PC-3 (cell line): ENCODE measurements around the gene EXOC6. TPM values are rescaled to one million over a fixed set of nuclear protein-coding genes. Genes with fewer than 3 reads are reported as not detected.

Experiments
- ATAC-seq: fragments of 200-7000 bp; cut with Tn5 transposase; 2 replicates; pipeline ENCODE4 v1.9.1; 2020; ENCODE audit warnings: mild to moderate bottlenecking, moderate library complexity
- Bru-seq: library from RNA; stranded (reverse); fragments of 400-500 nt; gene quantifications from one replicate; lab custom pipeline; 2021; lab: Mats Ljungman, UMichigan
- BruChase-seq, 2 experiments: library from RNA; stranded (reverse); fragments of 400-500 nt; gene quantifications; one replicate each; lab custom pipeline; 2021; lab: Mats Ljungman, UMichigan
- BruUV-seq: library from RNA; stranded (reverse); fragments of 400-500 nt; replicated peaks from 2 replicates; lab custom pipeline; 2021; lab: Mats Ljungman, UMichigan
- CTCF ChIA-PET: fragments of 300-600 bp; sonication (Branson Sonifier 250); formaldehyde crosslinking; loops from one replicate; lab custom pipeline; 2022; ENCODE audit warnings: antibody characterized with exemption; lab: Charles Lee
- POLR2A ChIA-PET: fragments of 300-600 bp; sonication (Branson Sonifier 250); formaldehyde crosslinking; loops from one replicate; lab custom pipeline; 2022; ENCODE audit warnings: antibody characterized with exemption; ENCODE audit not compliant: unreplicated experiment; lab: Charles Lee
- DNase-seq: peaks from one replicate; pipeline ENCODE4 v3.0.0-alpha.2; 2015
- H2AFZ ChIP-seq: fragments of 300-600 bp; sonication (generic); 2 replicates; pipeline ENCODE4 v1.6.0; 2016; ENCODE audit warnings: antibody characterized with exemption, low read length
- H3F3A ChIP-seq: fragments of 300-600 bp; sonication (generic); one replicate; pipeline ENCODE4 v1.6.0; 2017; ENCODE audit warnings: antibody characterized with exemption, low read length, control low read depth, mild to moderate bottlenecking; ENCODE audit not compliant: unreplicated experiment
- H3K27ac ChIP-seq: fragments of 300-600 bp; sonication (generic); 2 replicates; pipeline ENCODE4 v1.5.1; 2016; ENCODE audit warnings: mild to moderate bottlenecking, low read length
- H3K27me3 ChIP-seq: fragments of 300-600 bp; sonication (generic); 2 replicates; pipeline ENCODE4 v1.6.1; 2016; ENCODE audit warnings: low read length, mixed read lengths
- H3K36me3 ChIP-seq: fragments of 300-600 bp; sonication (generic); 2 replicates; pipeline ENCODE4 v1.6.1; 2016; ENCODE audit warnings: low read depth, mixed run types, low read length, mixed read lengths
- H3K4me1 ChIP-seq: fragments of 300-600 bp; sonication (generic); 2 replicates; pipeline ENCODE4 v1.5.1; 2016; ENCODE audit warnings: low read length; ENCODE audit not compliant: insufficient read depth
- H3K4me2 ChIP-seq: fragments of 300-600 bp; sonication (generic); 2 replicates; pipeline ENCODE4 v1.6.0; 2016; ENCODE audit warnings: low read length
- H3K4me3 ChIP-seq: fragments of 300-600 bp; sonication (generic); 2 replicates; pipeline ENCODE4 v1.5.1; 2016; ENCODE audit warnings: mild to moderate bottlenecking, low read length, mixed read lengths
- H3K79me2 ChIP-seq: fragments of 300-600 bp; sonication (generic); 2 replicates; pipeline ENCODE4 v1.6.1; 2017; ENCODE audit warnings: low read length, mixed read lengths
- H3K9ac ChIP-seq: fragments of 300-600 bp; sonication (generic); 2 replicates; pipeline ENCODE4 v1.6.0; 2016; ENCODE audit warnings: mild to moderate bottlenecking, low read length
- H3K9me2 ChIP-seq: fragments of 300-600 bp; sonication (generic); replicated peaks from 2 replicates; pipeline ENCODE4 v1.6.1; 2016; ENCODE audit warnings: mixed run types, low read length, mixed read lengths
- H3K9me3 ChIP-seq: fragments of 300-600 bp; sonication (generic); 2 replicates; pipeline ENCODE4 v1.6.1; 2016; ENCODE audit warnings: low read length, mixed read lengths
- H4K20me1 ChIP-seq: fragments of 300-600 bp; sonication (generic); 2 replicates; pipeline ENCODE4 v1.6.1; 2016; ENCODE audit warnings: low read length, mixed read lengths
- CTCF ChIP-seq: fragments of 300-600 bp; sonication (generic); conservative IDR thresholded peaks from 2 replicates; pipeline ENCODE4 v1.5.1; 2017; ENCODE audit warnings: antibody characterized with exemption, low read depth, mild to moderate bottlenecking, low read length
- EZH2 ChIP-seq: fragments of 300-600 bp; sonication (generic); IDR thresholded peaks from one replicate; pipeline ENCODE4 v1.6.1; 2017; ENCODE audit warnings: antibody characterized with exemption, mild to moderate bottlenecking, low read length; ENCODE audit not compliant: unreplicated experiment
- EZH2phosphoT487 ChIP-seq: fragments of 300-600 bp; sonication (generic); IDR thresholded peaks from 2 replicates; pipeline ENCODE4 v1.6.1; 2018; ENCODE audit warnings: mild to moderate bottlenecking, antibody characterized with exemption, low read length, borderline replicate concordance
- intact Hi-C: fragments of 100-400 bp; cut with micrococcal nuclease; formaldehyde crosslinking; loops from 2 replicates; pipeline ENCODE4 v1.9.0; 2023
- long read RNA-seq: library from polyadenylated mRNA; unstranded; transcript quantifications from one replicate; pipeline ENCODE4 v2.0.0, GENCODE V29; 2021; ENCODE audit not compliant: unreplicated experiment
- total RNA-seq: library from RNA; depleted of rRNA; stranded (reverse); fragments of >200 nt; gene quantifications from 2 replicates; pipeline ENCODE4 v1.2.3, GENCODE V29; 2014; rRNA removed

The EXOC6 gene
- total RNA-seq (5.5 and 5.7 TPM in 2 replicates), Bru-seq, nascent RNA (percentile 61 among the genes with signal in this experiment), BruChase-seq, experiment 1, labeled RNA remaining after a 6-hour chase (percentile 51 among the genes with signal in this experiment), BruChase-seq, experiment 2, labeled RNA remaining after a 2-hour chase (percentile 59 among the genes with signal in this experiment)
- long read RNA-seq, transcript EXOC6-201 (22 exons, 3,564 nt): major isoform, 10 of 18 reads
- long read RNA-seq, partial matches to known transcripts: 3 of 18 reads
- long read RNA-seq, other reads (novel, unspliced or antisense): 5 of 18 reads

- Histone ChIP-seq H3K36me3 (no peaks in the 10 kb centered on the region), H3K9me2 (no peaks in the 10 kb centered on the region), H3K79me2 (peaks cover 14% of the 10 kb centered on the region), H4K20me1 (no peaks in the 10 kb centered on the region), H3K27ac (peak within 1 kb of the TSS; percentile 59), H3K9me3 (no peaks in the 10 kb centered on the region), H3K9ac (peak within 1 kb of the TSS; percentile 82), H2AFZ (peak within 1 kb of the TSS; percentile 95), H3F3A (no peaks in the 10 kb centered on the region), H3K27me3 (no peaks in the 10 kb centered on the region), H3K4me3 (peak within 1 kb of the TSS; percentile 93), H3K4me1 (peaks cover 24% of the 10 kb centered on the region), H3K4me2 (peak within 1 kb of the TSS; percentile 99)
- DNase-seq (peak; percentile 70), ATAC-seq (peak; percentile 80)
- intact Hi-C loops: no loop called here
- no TSS peak for BruUV-seq
- ChIA-PET CTCF (interaction anchor here (0.5 to 0.6 kb wide), 4 partner anchors 138 to 396 kb away, joined by 3 to 7 read pairs (median 4); no protein-coding TSS in a partner anchor), POLR2A (interaction anchor here (0.5 to 0.9 kb wide), 4 partner anchors 19 to 1441 kb away, joined by 3 to 5 read pairs (median 4); no protein-coding TSS in a partner anchor)
- no peak for TF ChIP-seq EZH2phosphoT487
- TF ChIP-seq CTCF: 0 out of 2 replicates have a peak, but pooled peaks have one; percentile 5
Measured at GRCh38 chr10:92848441-92849233, at the start of gene EXOC6. Gene EXOC6, plus strand, starts transcription at chr10:92848520. Its CDS starts 14 bp downstream, at chr10:92848534.

DNA sequence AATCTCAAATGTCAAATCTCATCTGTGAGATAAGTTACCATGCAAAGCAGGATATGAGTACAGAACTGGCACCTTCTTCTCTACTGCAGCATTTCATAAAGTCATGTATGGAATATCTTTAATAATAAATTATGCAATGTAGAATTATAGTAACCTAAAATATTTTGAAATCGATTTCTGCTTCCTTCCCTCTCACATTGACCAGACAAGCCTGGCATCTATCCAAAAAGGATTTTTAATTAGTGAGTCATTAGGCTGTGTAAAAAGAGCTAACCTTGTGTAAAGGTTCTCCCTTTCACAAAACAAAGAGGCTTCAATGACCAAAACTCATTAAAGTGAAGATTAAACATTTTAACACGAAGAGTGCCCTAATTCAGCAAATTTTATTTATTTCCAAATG is 48.8 kb upstream of the EXOC6 start:
- H4K20me1 ChIP-seq: no peaks in the 10 kb centered on the region
- no peaks in the 10 kb centered on the region for H3K79me2 ChIP-seq
- H3K9me3 ChIP-seq: no peaks in the 10 kb centered on the region
- CTCF ChIA-PET: no interaction called here
- no peaks in the 10 kb centered on the region for H3K9me2 ChIP-seq
- intact Hi-C loops: no loop called here
- POLR2A ChIA-PET: interaction anchor here (0.6 kb wide), 1 partner anchor 43 kb away, joined by 3 read pairs; no protein-coding TSS in a partner anchor
- no peak overlapping the region for H3K27ac ChIP-seq
- no peak overlapping the region for H2AFZ ChIP-seq
- DNase-seq (peak; percentile 38), ATAC-seq (peak; percentile 48)
- no peaks in the 10 kb centered on the region for H3K36me3 ChIP-seq
- H3K4me2 ChIP-seq: peak overlapping the region; percentile 30
- TF ChIP-seq EZH2 (no peak), CTCF (no peak), EZH2phosphoT487 (no peak)
- BruUV-seq: no TSS peak
- peaks cover 7% of the 10 kb centered on the region; the same call in 1 of the 2 replicates for H3K4me1 ChIP-seq
- H3F3A ChIP-seq: no peaks in the 10 kb centered on the region
- H3K9ac ChIP-seq: no peak overlapping the region
- no peaks in the 10 kb centered on the region for H3K27me3 ChIP-seq
- H3K4me3 ChIP-seq: no peak overlapping the region
